SK-N-SH treated with all-trans-retinoic acid at 6 μM for 48 hours (cell line): Measurements from ENCODE around the gene USP7.

ENCODE experiments used
- ATAC-seq: fragments of 200-7000 bp; cut with Tn5 transposase; 3 replicates; pipeline ENCODE4 v1.9.1; 2020; ENCODE audit warnings: mild to moderate bottlenecking, moderate library complexity
- ARNTL ChIP-seq: fragments of 450-650 bp; formaldehyde crosslinking; IDR thresholded peaks from 2 replicates; pipeline ENCODE4 v1.5.0; 2020; ENCODE audit warnings: low read depth, mild to moderate bottlenecking, moderate library complexity, borderline replicate concordance
- BACH2 ChIP-seq: fragments of 250-450 bp; sonication (Bioruptor Pico); IDR thresholded peaks from 2 replicates; pipeline ENCODE4 v1.9.0; 2021; ENCODE audit warnings: mild to moderate bottlenecking, borderline replicate concordance
- CREB5 ChIP-seq: fragments of 250-450 bp; sonication (Bioruptor Pico); IDR thresholded peaks from 2 replicates; pipeline ENCODE4 v1.5.1; 2020; ENCODE audit warnings: low read depth, mild to moderate bottlenecking, moderate library complexity
- CSDC2 ChIP-seq: fragments of 250-450 bp; sonication (Bioruptor Pico); IDR thresholded peaks from 2 replicates; pipeline ENCODE4 v1.5.0; 2020; ENCODE audit warnings: mild to moderate bottlenecking, moderate library complexity
- CSRNP3 ChIP-seq: fragments of 250-450 bp; sonication (Bioruptor Pico); IDR thresholded peaks from 2 replicates; pipeline ENCODE4 v1.5.1; 2021; ENCODE audit warnings: mild to moderate bottlenecking, moderate library complexity
- ESRRG ChIP-seq: fragments of 250-450 bp; sonication (Bioruptor Pico); IDR thresholded peaks from 2 replicates; pipeline ENCODE4 v1.6.1; 2021; ENCODE audit warnings: mild to moderate bottlenecking
- GLIS3 ChIP-seq: fragments of 250-450 bp; sonication (Bioruptor Pico); IDR thresholded peaks from 2 replicates; pipeline ENCODE4 v1.5.0; 2020; ENCODE audit warnings: mild to moderate bottlenecking, moderate library complexity
- ISL1 ChIP-seq: fragments of 250-450 bp; sonication (Bioruptor Pico); IDR thresholded peaks from 2 replicates; pipeline ENCODE4 v2.1.2; 2022; ENCODE audit warnings: mild to moderate bottlenecking, moderate library complexity
- OSR1 ChIP-seq: fragments of 250-450 bp; sonication (Bioruptor Pico); IDR thresholded peaks from 2 replicates; pipeline ENCODE4 v1.8.0; 2022; ENCODE audit warnings: moderate library complexity, mild to moderate bottlenecking, inconsistent platforms
- PPARA ChIP-seq: fragments of 250-450 bp; sonication (Bioruptor Pico); IDR thresholded peaks from 2 replicates; pipeline ENCODE4 v1.5.0; 2020; ENCODE audit warnings: mild to moderate bottlenecking, borderline replicate concordance
- TCF4 ChIP-seq: fragments of 250-450 bp; sonication (Bioruptor Pico); IDR thresholded peaks from 2 replicates; pipeline ENCODE4 v1.8.0; 2021; ENCODE audit warnings: mild to moderate bottlenecking, moderate library complexity, borderline replicate concordance
- TOX ChIP-seq: fragments of 250-450 bp; sonication (Bioruptor Pico); IDR thresholded peaks from 2 replicates; pipeline ENCODE4 v1.8.0; 2021; ENCODE audit warnings: mild to moderate bottlenecking, moderate library complexity, borderline replicate concordance
- ZC3H10 ChIP-seq: fragments of 250-450 bp; sonication (Bioruptor Pico); IDR thresholded peaks from 2 replicates; pipeline ENCODE4 v1.5.1; 2021; ENCODE audit warnings: mild to moderate bottlenecking, moderate library complexity
- ZFP3 ChIP-seq: fragments of 250-450 bp; sonication (Bioruptor Pico); IDR thresholded peaks from 2 replicates; pipeline ENCODE4 v1.5.0; 2020; ENCODE audit warnings: mild to moderate bottlenecking, moderate library complexity
- ZFP30 ChIP-seq: fragments of 450-650 bp; formaldehyde crosslinking; IDR thresholded peaks from 2 replicates; pipeline ENCODE4 v1.5.0; 2022; ENCODE audit warnings: mild to moderate bottlenecking, moderate library complexity
- ZNF70 ChIP-seq: fragments of 450-650 bp; formaldehyde crosslinking; IDR thresholded peaks from 2 replicates; pipeline ENCODE4 v1.5.0; 2020; ENCODE audit warnings: mild to moderate bottlenecking, moderate library complexity
- TF ChIP-seq, protein P1 (sequence below): fragments of 250-450 bp; sonication (Bioruptor Pico); IDR thresholded peaks from 2 replicates; pipeline ENCODE4 v1.8.0; 2020; ENCODE audit warnings: mild to moderate bottlenecking, moderate library complexity, borderline replicate concordance
- TF ChIP-seq, protein P2 (sequence below): fragments of 250-450 bp; sonication (Bioruptor Pico); IDR thresholded peaks from 2 replicates; pipeline ENCODE4 v1.5.0; 2020; ENCODE audit warnings: mild to moderate bottlenecking, moderate library complexity

The USP7 gene

GRCh38 chr16:8905168-8905762 is 58.4 kb downstream of the USP7 start:
- peak; percentile 79 for ATAC-seq
- TF ChIP-seq TCF4 (CRISPR knock-in tag) (no peak), CSRNP3 (CRISPR knock-in tag) (no peak), ZNF70 (CRISPR knock-in tag) (no peak), ZFP3 (CRISPR knock-in tag) (no peak)

DNA sequence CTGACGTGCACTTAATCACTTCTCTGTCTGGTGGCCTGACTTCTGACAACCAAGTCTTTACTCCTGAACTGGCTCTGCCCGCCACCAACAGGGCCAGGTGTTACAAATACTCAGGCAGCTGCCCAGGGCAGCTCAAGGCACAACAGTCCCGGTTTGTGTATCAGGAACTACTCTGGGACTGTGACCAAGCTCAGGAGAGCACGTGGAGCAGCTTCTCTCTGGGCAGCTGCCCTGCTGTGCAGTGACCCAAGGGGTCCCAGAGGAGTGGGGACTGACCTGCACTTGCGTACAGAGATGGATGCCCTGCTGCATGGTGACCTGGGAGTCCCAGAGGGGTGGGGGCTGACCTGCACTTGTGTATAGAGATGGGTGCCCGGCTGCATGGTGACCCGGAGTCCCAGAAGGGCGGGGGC is 59.7 kb downstream of the USP7 start:
- ATAC-seq: no peak
- TF ChIP-seq, protein P1, sequence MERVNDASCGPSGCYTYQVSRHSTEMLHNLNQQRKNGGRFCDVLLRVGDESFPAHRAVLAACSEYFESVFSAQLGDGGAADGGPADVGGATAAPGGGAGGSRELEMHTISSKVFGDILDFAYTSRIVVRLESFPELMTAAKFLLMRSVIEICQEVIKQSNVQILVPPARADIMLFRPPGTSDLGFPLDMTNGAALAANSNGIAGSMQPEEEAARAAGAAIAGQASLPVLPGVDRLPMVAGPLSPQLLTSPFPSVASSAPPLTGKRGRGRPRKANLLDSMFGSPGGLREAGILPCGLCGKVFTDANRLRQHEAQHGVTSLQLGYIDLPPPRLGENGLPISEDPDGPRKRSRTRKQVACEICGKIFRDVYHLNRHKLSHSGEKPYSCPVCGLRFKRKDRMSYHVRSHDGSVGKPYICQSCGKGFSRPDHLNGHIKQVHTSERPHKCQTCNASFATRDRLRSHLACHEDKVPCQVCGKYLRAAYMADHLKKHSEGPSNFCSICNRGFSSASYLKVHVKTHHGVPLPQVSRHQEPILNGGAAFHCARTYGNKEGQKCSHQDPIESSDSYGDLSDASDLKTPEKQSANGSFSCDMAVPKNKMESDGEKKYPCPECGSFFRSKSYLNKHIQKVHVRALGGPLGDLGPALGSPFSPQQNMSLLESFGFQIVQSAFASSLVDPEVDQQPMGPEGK (CRISPR knock-in tag): no peak
- TF ChIP-seq TOX (CRISPR knock-in tag): no peak
- TF ChIP-seq ESRRG (CRISPR knock-in tag): no peak
- TF ChIP-seq, protein P2, sequence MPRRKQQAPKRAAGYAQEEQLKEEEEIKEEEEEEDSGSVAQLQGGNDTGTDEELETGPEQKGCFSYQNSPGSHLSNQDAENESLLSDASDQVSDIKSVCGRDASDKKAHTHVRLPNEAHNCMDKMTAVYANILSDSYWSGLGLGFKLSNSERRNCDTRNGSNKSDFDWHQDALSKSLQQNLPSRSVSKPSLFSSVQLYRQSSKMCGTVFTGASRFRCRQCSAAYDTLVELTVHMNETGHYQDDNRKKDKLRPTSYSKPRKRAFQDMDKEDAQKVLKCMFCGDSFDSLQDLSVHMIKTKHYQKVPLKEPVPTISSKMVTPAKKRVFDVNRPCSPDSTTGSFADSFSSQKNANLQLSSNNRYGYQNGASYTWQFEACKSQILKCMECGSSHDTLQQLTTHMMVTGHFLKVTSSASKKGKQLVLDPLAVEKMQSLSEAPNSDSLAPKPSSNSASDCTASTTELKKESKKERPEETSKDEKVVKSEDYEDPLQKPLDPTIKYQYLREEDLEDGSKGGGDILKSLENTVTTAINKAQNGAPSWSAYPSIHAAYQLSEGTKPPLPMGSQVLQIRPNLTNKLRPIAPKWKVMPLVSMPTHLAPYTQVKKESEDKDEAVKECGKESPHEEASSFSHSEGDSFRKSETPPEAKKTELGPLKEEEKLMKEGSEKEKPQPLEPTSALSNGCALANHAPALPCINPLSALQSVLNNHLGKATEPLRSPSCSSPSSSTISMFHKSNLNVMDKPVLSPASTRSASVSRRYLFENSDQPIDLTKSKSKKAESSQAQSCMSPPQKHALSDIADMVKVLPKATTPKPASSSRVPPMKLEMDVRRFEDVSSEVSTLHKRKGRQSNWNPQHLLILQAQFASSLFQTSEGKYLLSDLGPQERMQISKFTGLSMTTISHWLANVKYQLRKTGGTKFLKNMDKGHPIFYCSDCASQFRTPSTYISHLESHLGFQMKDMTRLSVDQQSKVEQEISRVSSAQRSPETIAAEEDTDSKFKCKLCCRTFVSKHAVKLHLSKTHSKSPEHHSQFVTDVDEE (CRISPR knock-in tag): no peak
- TF ChIP-seq ZC3H10 (CRISPR knock-in tag): no peak
- TF ChIP-seq ISL1 (CRISPR knock-in tag): no peak
- no peak for TF ChIP-seq CSRNP3 (CRISPR knock-in tag)
- TF ChIP-seq ZNF70 (CRISPR knock-in tag): no peak
- TF ChIP-seq BACH2 (CRISPR knock-in tag): no peak
- no peak for TF ChIP-seq CSDC2 (CRISPR knock-in tag)
- no peak for TF ChIP-seq ZFP30 (CRISPR knock-in tag)
- TF ChIP-seq TCF4 (CRISPR knock-in tag): no peak
- TF ChIP-seq GLIS3 (CRISPR knock-in tag): no peak
- TF ChIP-seq ARNTL (CRISPR knock-in tag): no peak
- TF ChIP-seq OSR1 (CRISPR knock-in tag): no peak

- no peak for ATAC-seq
- TF ChIP-seq PPARA (CRISPR knock-in tag) (no peak), CSRNP3 (CRISPR knock-in tag) (no peak), CREB5 (CRISPR knock-in tag) (no peak)
Observed at GRCh38 chr16:8903004-8903403, 60.7 kb downstream of the USP7 start.
